ENCODE results near the gene TEX51.

TEX51 gene

DNA sequence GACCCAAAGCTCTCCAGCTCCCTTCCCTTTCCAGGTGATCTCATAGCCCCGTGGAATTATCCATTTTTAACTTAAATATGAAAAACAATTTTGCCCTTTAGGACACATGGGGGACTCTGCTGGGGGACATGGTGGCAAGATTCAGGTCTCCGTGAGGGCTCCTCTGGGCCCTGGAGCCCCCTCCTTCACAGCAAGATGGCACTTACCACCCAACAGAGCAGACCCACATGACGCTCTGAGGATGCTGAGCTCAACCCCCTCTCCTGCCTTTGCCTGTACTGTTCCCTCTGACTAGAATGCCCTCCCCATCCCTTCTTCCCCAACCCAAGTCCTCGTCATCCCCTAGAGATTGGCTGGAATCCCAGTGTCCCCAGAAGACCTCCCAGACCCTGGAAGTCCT is 17.2 kb downstream of the TEX51 start:
- Histone ChIP-seq H3K27ac (ENCODE audit: low read depth, low read length) (no peak overlapping the region), H3K9me3 (ENCODE audit: insufficient read depth, low read depth, low read length) (no peaks in the 10 kb centered on the region), H3K9ac (ENCODE audit: low read depth, low read length) (no peak overlapping the region), H3K27me3 (ENCODE audit: insufficient read depth, low read length) (no peaks in the 10 kb centered on the region), H3K36me3 (ENCODE audit: insufficient read depth, low read length) (no peaks in the 10 kb centered on the region), H3K4me3 (ENCODE audit: low read length) (no peak overlapping the region), H3K4me1 (ENCODE audit: insufficient read depth, low read length) (no peaks in the 10 kb centered on the region)
- WGBS, result 89% methylated on average over 4 of the region's 4 CpGs

DNA sequence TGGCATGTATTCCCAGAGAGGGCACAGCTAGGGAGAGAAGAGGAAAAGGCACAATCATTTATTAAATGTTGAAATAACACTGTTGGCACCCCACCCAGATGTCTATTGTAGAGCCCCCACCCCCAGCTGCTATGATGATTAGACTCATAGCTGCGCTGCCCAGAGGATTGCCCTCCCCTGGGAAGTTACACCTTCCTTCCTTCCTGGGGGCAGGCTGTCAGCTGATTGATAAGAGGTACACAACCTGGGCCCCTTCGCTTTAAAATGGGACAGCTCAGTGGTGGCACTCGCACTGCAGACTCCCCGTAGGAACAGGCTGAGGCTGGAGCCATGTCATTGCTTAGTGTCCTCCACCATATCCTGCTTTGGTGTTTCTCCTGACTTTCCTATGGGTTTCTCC is 18.1 kb downstream of the TEX51 start:
- Histone ChIP-seq H3K27ac (ENCODE audit: low read depth, low read length) (no peak overlapping the region), H3K4me1 (ENCODE audit: insufficient read depth, low read length) (no peaks in the 10 kb centered on the region), H3K27me3 (ENCODE audit: insufficient read depth, low read length) (no peaks in the 10 kb centered on the region), H3K9me3 (ENCODE audit: insufficient read depth, low read depth, low read length) (no peaks in the 10 kb centered on the region), H3K36me3 (ENCODE audit: insufficient read depth, low read length) (no peaks in the 10 kb centered on the region), H3K4me3 (ENCODE audit: low read length) (no peak overlapping the region), H3K9ac (ENCODE audit: low read depth, low read length) (no peak overlapping the region)
- 91% methylated on average over 4 of the region's 4 CpGs for WGBS

DNA sequence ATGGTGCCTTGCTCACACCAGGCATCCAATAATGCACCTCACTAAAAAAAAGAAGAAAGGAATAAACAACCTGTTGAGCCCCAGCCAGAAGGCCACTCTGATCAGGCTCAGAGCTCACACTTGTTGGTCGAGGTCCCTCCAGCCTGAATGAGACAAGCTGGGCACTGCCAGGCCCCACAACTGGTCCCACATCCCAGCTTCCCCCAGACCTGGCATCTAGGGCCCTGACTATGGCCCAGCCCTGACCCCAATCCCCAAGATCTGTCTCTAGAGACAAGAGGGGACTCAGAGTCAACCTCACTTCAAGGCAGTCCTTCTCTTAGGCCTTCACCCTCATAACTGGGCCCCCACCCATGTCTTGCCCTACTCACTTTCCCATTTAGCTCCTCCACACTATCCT is 22.4 kb downstream of the TEX51 start:
- 79% methylated on average over 1 of the region's 1 CpG for WGBS
- Histone ChIP-seq H3K9ac (ENCODE audit: low read depth, low read length) (no peak overlapping the region), H3K4me1 (ENCODE audit: insufficient read depth, low read length) (no peaks in the 10 kb centered on the region), H3K27me3 (ENCODE audit: insufficient read depth, low read length) (no peaks in the 10 kb centered on the region), H3K4me3 (ENCODE audit: low read length) (no peak overlapping the region), H3K27ac (ENCODE audit: low read depth, low read length) (no peak overlapping the region), H3K9me3 (ENCODE audit: insufficient read depth, low read depth, low read length) (0 out of 2 replicates have a peak, but pooled peaks cover 2% of the 10 kb centered on the region), H3K36me3 (ENCODE audit: insufficient read depth, low read length) (no peaks in the 10 kb centered on the region)

DNA sequence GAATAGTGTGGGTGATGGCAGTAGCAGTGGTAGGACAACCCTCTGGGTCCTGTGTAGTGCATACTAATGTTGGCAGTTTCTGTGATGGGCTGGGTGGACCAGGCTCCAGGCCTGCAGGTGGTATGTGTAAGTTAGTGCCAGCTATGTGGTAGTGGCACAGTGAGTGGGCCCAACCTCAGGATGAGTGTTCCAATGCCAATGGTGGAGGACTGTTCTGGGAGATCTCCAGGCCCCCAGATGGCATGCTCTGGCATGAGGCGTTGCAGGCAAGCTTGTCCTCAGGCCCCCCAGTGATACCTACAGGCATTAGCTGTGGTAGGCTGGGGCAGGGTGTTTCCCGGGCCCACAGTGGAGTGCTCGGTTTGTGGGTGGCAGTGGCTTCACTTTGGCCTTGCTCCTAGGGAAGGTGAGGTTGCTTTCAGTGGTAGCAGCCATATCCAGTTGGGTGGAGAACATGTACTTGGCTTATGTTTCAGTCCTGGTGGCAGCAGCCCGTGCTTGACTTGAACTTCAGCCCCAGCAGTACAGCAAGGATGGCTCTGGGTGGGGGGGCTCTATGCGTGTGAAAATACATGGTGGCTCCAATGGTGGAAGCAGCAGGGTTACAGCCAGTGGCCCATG is 32.4 kb downstream of the TEX51 start:
- 91% methylated on average over 5 of the region's 5 CpGs for WGBS
- H3K27me3 ChIP-seq (ENCODE audit: insufficient read depth, low read length), result no peaks in the 10 kb centered on the region
- H3K27ac ChIP-seq (ENCODE audit: low read depth, low read length), result no peak overlapping the region
- H3K9ac ChIP-seq (ENCODE audit: low read depth, low read length), result no peak overlapping the region
- H3K4me3 ChIP-seq (ENCODE audit: low read length), result no peak overlapping the region
- H3K4me1 ChIP-seq (ENCODE audit: insufficient read depth, low read length), result no peaks in the 10 kb centered on the region
- H3K9me3 ChIP-seq (ENCODE audit: insufficient read depth, low read depth, low read length), result no peaks in the 10 kb centered on the region
- H3K36me3 ChIP-seq (ENCODE audit: insufficient read depth, low read length), result no peaks in the 10 kb centered on the region

DNA sequence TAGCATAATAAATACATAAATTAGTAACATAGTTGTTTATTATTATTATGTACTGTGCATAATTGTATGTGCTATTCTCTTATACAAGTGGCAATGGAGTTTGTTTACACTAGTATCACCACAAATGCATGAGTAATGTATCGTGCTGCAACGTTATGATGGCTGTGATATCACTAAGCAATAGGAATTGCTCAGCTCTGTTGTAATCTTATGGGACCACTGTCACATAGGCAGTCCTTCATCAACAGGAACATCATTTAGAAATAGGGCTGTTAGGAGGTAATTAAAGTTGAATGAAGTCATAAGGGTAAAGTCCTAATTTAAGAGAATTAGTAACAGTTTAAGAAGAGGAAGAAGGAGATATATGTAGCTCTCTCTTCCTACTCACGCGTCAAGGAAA is 33.8 kb downstream of the TEX51 start:
- no peak overlapping the region for H3K4me3 ChIP-seq (ENCODE audit: low read length)
- no peaks in the 10 kb centered on the region for H3K36me3 ChIP-seq (ENCODE audit: insufficient read depth, low read length)
- H3K27me3 ChIP-seq (ENCODE audit: insufficient read depth, low read length), result no peaks in the 10 kb centered on the region
- H3K9me3 ChIP-seq (ENCODE audit: insufficient read depth, low read depth, low read length), result no peaks in the 10 kb centered on the region
- no peaks in the 10 kb centered on the region for H3K4me1 ChIP-seq (ENCODE audit: insufficient read depth, low read length)
- WGBS, result 95% methylated on average over 4 of the region's 4 CpGs
- H3K9ac ChIP-seq (ENCODE audit: low read depth, low read length), result no peak overlapping the region
- no peak overlapping the region for H3K27ac ChIP-seq (ENCODE audit: low read depth, low read length)

DNA sequence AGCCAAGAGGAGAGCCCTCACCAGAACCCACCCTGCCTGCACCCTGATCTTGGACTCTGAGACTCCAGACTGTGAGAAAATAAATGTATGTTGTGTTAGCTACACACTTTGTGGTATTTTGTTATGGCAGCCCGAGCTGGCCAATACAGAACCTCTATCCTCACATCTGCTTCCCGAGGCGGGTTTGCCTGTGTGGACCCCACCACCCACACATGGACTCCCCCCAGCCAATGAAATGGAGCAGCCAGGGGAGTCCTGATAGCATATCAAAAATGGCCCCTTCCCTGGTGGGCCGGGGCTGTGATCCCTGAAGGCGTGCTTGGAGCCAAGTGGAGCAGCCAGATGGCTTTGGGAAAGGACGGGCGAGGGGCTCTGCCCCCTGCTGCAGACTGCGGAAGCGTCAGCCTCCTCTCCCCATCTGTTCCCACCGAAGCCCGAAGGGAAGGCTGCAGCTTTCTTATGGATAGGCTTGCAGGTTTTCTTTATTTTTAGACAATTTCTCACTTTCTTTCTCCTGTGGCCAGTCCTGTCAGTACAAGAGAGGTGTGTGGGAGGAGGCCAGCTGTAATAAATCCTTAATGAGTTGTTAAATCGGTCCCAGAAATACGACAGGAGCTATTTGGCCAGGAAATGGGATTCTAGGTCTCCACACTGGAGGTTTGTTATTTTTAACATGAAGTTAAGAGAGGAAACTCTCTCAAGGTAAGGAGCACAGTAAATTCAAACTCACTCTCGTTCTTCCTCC is 34.4 kb downstream of the TEX51 start:
- Histone ChIP-seq H3K36me3 (ENCODE audit: insufficient read depth, low read length) (no peaks in the 10 kb centered on the region), H3K27me3 (ENCODE audit: insufficient read depth, low read length) (0 out of 2 replicates have a peak, but pooled peaks cover 3% of the 10 kb centered on the region), H3K27ac (ENCODE audit: low read depth, low read length) (no peak overlapping the region), H3K9ac (ENCODE audit: low read depth, low read length) (no peak overlapping the region), H3K4me1 (ENCODE audit: insufficient read depth, low read length) (no peaks in the 10 kb centered on the region), H3K9me3 (ENCODE audit: insufficient read depth, low read depth, low read length) (no peaks in the 10 kb centered on the region), H3K4me3 (ENCODE audit: low read length) (no peak overlapping the region)
- 84% methylated on average over 13 of the region's 14 CpGs for WGBS

DNA sequence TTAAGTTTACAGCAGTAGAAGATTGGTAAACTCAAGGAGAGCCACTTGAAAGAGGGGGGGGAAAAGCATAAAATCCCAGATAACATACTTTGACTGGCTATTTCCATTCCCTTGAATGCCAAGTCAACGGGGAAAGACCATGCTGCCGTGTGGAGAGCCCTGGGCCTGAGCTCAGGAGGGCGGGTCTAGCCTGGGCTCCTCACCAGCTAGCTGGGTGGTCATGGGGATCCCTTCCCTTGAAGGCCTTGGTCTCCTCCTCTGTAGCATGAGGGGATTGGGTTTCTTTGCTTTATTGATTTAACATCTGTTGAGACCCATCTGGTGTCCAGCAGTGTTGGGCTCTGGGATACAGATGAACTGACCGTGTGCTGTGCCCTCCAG is 35.0 kb downstream of the TEX51 start:
- Histone ChIP-seq H3K36me3 (ENCODE audit: insufficient read depth, low read length) (no peaks in the 10 kb centered on the region), H3K9me3 (ENCODE audit: insufficient read depth, low read depth, low read length) (no peaks in the 10 kb centered on the region), H3K4me1 (ENCODE audit: insufficient read depth, low read length) (no peaks in the 10 kb centered on the region), H3K27ac (ENCODE audit: low read depth, low read length) (no peak overlapping the region), H3K4me3 (ENCODE audit: low read length) (no peak overlapping the region), H3K27me3 (ENCODE audit: insufficient read depth, low read length) (peaks cover 8% of the 10 kb centered on the region; the same call in 1 of the 2 replicates), H3K9ac (ENCODE audit: low read depth, low read length) (no peak overlapping the region)
- 91% methylated on average over 4 of the region's 4 CpGs for WGBS

DNA sequence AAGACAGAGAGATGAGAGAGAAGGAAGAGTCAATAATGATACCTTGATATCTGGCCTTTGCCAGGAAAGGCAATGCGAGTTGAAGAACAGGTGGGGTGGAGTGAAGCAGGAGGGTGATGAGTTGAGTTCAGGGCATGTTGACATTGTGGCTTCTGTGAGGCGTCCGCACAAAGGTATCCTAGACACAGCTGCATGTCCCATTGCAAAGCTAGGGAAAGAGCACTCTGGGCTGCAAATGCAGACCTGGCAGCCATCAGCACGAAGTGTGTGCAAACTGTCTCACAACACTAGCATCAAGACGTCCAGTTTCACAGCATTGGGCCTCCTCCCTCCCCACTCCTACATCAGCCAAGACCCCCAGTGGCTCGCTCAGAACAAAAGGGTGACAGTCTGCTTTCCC is 36.1 kb downstream of the TEX51 start:
- 90% methylated on average over 6 of the region's 6 CpGs for WGBS
- H3K9me3 ChIP-seq (ENCODE audit: insufficient read depth, low read depth, low read length), result peaks cover under 1% of the 10 kb centered on the region; the same call in 1 of the 2 replicates
- H3K4me1 ChIP-seq (ENCODE audit: insufficient read depth, low read length), result no peaks in the 10 kb centered on the region
- no peaks in the 10 kb centered on the region for H3K36me3 ChIP-seq (ENCODE audit: insufficient read depth, low read length)
- H3K4me3 ChIP-seq (ENCODE audit: low read length), result no peak overlapping the region
- H3K27me3 ChIP-seq (ENCODE audit: insufficient read depth, low read length), result peaks cover 12% of the 10 kb centered on the region
- H3K27ac ChIP-seq (ENCODE audit: low read depth, low read length), result no peak overlapping the region
- H3K9ac ChIP-seq (ENCODE audit: low read depth, low read length), result no peak overlapping the region

DNA sequence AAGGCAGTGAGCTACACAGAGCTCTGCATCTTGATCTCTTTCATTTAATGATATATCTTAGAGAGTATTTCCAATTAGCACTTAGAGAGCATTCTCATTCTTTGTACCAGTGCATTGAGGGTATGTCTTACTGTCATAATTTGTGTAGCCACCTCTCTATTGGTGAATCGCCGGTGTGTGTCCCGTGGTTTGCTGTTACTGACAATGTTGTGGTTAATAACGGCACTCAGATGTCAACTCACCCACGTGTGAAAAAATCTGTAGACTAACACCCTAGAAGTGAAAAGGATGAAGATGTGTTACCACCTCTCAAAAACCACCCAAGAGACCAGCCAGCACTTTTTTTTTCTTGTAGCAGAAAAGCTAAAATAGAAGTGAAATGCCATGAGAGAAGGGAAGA is 37.1 kb downstream of the TEX51 start:
- no peak overlapping the region for H3K27ac ChIP-seq (ENCODE audit: low read depth, low read length)
- no peak overlapping the region for H3K9ac ChIP-seq (ENCODE audit: low read depth, low read length)
- peaks cover 9% of the 10 kb centered on the region; the same call in 1 of the 2 replicates for H3K9me3 ChIP-seq (ENCODE audit: insufficient read depth, low read depth, low read length)
- WGBS, result 97% methylated on average over 4 of the region's 5 CpGs
- no peak overlapping the region for H3K4me3 ChIP-seq (ENCODE audit: low read length)
- H3K36me3 ChIP-seq (ENCODE audit: insufficient read depth, low read length), result no peaks in the 10 kb centered on the region
- H3K4me1 ChIP-seq (ENCODE audit: insufficient read depth, low read length), result no peaks in the 10 kb centered on the region
- H3K27me3 ChIP-seq (ENCODE audit: insufficient read depth, low read length), result peaks cover 20% of the 10 kb centered on the region

DNA sequence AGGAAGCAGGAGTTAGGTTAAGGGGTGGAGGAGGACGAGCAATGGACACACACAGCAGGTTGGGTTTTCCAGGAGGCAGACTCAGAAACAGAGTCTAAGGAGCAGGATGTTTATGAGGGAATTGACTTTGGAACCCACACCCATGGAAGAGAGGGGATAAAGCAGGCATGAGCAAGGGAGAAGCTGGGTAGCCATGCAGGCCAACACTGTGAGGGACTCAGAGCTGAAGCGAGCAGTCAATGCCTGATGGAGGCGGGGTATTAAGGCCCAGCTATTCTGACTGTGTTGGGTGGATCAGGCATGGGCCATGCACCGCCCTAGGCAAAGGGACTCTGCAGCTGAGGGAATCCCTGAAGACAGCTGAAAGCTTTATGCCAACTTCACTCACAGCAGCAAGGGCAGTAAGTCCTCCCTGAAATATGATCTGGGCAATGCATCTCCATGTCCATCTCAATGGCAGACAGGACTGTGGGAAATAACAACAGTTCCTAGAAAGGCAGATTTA is 37.6 kb downstream of the TEX51 start:
- H3K36me3 ChIP-seq (ENCODE audit: insufficient read depth, low read length), result no peaks in the 10 kb centered on the region
- WGBS, result 92% methylated on average over 4 of the region's 4 CpGs
- no peak overlapping the region for H3K4me3 ChIP-seq (ENCODE audit: low read length)
- peaks cover 23% of the 10 kb centered on the region for H3K27me3 ChIP-seq (ENCODE audit: insufficient read depth, low read length)
- peaks cover 14% of the 10 kb centered on the region; the same call in 1 of the 2 replicates for H3K9me3 ChIP-seq (ENCODE audit: insufficient read depth, low read depth, low read length)
- H3K9ac ChIP-seq (ENCODE audit: low read depth, low read length), result no peak overlapping the region
- no peak overlapping the region for H3K27ac ChIP-seq (ENCODE audit: low read depth, low read length)
- no peaks in the 10 kb centered on the region for H3K4me1 ChIP-seq (ENCODE audit: insufficient read depth, low read length)

DNA sequence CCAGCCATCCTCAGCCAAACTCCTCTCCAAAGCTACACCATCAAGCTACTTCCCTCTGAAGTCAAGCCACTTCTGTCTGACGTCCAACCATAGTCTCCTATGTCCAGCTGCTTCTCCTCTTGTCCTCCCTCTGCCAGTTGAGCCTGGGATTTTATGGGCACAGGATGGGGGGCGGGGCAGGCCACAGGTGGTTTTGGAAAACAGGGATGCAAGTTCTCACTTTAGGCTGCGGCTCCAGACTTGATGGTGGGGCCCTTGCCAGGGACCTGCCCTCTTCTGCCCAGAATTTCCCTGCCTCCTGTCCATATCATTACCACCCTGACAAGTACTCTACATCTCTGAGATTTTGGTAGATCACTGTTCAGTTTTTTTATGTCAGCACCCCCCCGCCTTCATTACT is 41.6 kb downstream of the TEX51 start:
- WGBS, result 92% methylated on average over 4 of the region's 4 CpGs
- H3K4me3 ChIP-seq (ENCODE audit: low read length), result no peak overlapping the region
- H3K27ac ChIP-seq (ENCODE audit: low read depth, low read length), result no peak overlapping the region
- no peak overlapping the region for H3K9ac ChIP-seq (ENCODE audit: low read depth, low read length)
- peaks cover 23% of the 10 kb centered on the region for H3K27me3 ChIP-seq (ENCODE audit: insufficient read depth, low read length)
- H3K4me1 ChIP-seq (ENCODE audit: insufficient read depth, low read length), result no peaks in the 10 kb centered on the region
- H3K9me3 ChIP-seq (ENCODE audit: insufficient read depth, low read depth, low read length), result peaks cover 43% of the 10 kb centered on the region
- no peaks in the 10 kb centered on the region for H3K36me3 ChIP-seq (ENCODE audit: insufficient read depth, low read length)
